Measurements from ENCODE around the gene ATG9B. TPM values are rescaled to one million over a fixed set of nuclear protein-coding genes. Genes with fewer than 3 reads are reported as not detected.
A peak's percentile ranks its signal among the peaks of the same experiment; 100 is the strongest.

The ATG9B gene
- total and polyA plus RNA-seq, 9 of the 15 experiments (the other 6 are each of a cell fraction or from before 2014, with no cell fraction given): 0.29 to 8.0 (median 2.1) TPM

DNA sequence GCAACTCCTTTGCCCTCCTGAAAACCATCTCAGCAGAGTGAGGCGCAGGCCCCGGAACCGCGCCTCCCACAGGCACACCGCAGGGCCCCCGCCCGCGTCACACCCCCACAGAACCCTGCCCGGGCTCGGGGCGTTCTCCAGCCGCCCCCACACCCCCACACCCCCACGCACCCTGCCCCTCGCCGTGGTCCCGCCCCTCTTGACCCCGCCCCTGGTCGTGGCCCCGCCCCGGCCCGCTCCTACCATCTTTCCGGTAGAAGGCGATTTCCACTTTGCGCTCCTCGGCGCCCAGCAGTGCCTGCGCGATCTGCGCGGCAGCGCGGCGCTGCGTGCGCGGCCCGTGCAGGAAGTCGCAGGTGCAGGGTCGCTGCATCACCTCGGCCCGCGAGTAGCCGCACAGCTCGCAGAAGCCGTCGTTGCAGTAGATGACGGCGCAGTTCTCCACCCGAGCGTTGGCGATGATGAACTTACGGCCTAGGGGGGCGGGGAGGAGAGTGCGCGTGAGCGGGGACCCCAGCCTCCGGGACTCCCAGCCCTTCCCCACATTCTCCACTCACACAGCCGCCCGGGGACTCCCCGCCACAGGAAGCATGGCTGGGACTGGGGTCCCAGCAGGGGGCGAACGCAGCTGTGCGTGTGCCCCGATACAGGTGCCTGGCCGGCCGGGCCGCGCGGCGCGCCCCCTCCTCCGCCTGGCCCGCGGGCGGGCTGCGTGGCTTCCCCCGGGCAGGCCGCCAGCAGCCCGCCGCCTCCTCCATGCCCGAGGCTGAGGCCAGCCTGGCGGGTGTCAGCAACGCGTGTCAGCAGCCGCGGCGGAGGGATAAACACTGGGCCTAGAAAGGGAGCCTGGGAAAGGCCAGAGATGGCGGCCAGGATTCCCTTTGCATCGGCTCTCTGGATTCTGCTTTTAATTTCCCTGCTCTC, 49.6 kb downstream of the ATG9B start (continued):
- TF ChIP-seq TAF7 (tag; IDR thresholded peaks at IDR 0.05) (peak; percentile 53; the same call in 1 of the 2 replicates), PML (IDR thresholded peaks at IDR 0.05; ENCODE audit: low read length) (peak; percentile 41; the same call in 1 of the 2 replicates), RBBP5 (IDR thresholded peaks at IDR 0.05; ENCODE audit: borderline replicate concordance, insufficient read depth, low read length, poor library complexity, severe bottlenecking) (peak; percentile 91), NFIC (IDR thresholded peaks at IDR 0.05) (peak; percentile 59), ZFPM2 (CRISPR knock-in tag; IDR thresholded peaks at IDR 0.05) (0 out of 2 replicates have a peak, but pooled peaks have one; percentile 35), ZBTB1 (CRISPR knock-in tag; IDR thresholded peaks at IDR 0.05; ENCODE audit: borderline replicate concordance, low read depth) (peak; percentile 71), BHLHE40 (IDR thresholded peaks at IDR 0.05; ENCODE audit: low read length) (peak; percentile 94), GATAD2B (IDR thresholded peaks at IDR 0.05; ENCODE audit: borderline replicate concordance) (peak; percentile 90; the same call in 1 of the 2 replicates), ZBTB7A (IDR thresholded peaks at IDR 0.05; ENCODE audit: borderline replicate concordance, control insufficient read depth, low read depth, low read length) (peak; percentile 73; the same call in 1 of the 2 replicates), TEAD1 (CRISPR knock-in tag; IDR thresholded peaks at IDR 0.05) (peak in 1 of 2 experiments; percentile 23; a peak in 1 of 4 replicates), HMGN3 (IDR thresholded peaks at IDR 0.05; ENCODE audit: borderline replicate concordance, extremely low read depth, insufficient read length, low read depth, low read length) (peak; percentile 79), HNRNPK (IDR thresholded peaks at IDR 0.05; ENCODE audit: low read depth, low read length, poor library complexity, severe bottlenecking) (peak; percentile 12), ZNF174 (CRISPR knock-in tag; IDR thresholded peaks at IDR 0.05) (no peak)
- TF ChIP-seq, protein P1, sequence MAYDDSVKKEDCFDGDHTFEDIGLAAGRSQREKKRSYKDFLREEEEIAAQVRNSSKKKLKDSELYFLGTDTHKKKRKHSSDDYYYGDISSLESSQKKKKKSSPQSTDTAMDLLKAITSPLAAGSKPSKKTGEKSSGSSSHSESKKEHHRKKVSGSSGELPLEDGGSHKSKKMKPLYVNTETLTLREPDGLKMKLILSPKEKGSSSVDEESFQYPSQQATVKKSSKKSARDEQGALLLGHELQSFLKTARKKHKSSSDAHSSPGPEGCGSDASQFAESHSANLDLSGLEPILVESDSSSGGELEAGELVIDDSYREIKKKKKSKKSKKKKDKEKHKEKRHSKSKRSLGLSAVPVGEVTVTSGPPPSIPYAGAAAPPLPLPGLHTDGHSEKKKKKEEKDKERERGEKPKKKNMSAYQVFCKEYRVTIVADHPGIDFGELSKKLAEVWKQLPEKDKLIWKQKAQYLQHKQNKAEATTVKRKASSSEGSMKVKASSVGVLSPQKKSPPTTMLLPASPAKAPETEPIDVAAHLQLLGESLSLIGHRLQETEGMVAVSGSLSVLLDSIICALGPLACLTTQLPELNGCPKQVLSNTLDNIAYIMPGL (CRISPR knock-in tag; IDR thresholded peaks at IDR 0.05): peak; percentile 60; the same call in 1 of the 2 replicates
- TF ChIP-seq, protein P2, sequence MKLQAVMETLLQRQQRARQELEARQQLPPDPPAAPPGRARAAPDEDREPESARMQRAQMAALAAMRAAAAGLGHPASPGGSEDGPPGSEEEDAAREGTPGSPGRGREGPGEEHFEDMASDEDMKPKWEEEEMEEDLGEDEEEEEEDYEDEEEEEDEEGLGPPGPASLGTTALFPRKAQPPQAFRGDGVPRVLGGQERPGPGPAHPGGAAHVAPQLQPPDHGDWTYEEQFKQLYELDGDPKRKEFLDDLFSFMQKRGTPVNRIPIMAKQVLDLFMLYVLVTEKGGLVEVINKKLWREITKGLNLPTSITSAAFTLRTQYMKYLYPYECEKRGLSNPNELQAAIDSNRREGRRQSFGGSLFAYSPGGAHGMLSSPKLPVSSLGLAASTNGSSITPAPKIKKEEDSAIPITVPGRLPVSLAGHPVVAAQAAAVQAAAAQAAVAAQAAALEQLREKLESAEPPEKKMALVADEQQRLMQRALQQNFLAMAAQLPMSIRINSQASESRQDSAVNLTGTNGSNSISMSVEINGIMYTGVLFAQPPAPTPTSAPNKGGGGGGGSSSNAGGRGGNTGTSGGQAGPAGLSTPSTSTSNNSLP (IDR thresholded peaks at IDR 0.05; ENCODE audit: borderline replicate concordance, low read depth, low read length): no peak
- TF ChIP-seq, protein P3, sequence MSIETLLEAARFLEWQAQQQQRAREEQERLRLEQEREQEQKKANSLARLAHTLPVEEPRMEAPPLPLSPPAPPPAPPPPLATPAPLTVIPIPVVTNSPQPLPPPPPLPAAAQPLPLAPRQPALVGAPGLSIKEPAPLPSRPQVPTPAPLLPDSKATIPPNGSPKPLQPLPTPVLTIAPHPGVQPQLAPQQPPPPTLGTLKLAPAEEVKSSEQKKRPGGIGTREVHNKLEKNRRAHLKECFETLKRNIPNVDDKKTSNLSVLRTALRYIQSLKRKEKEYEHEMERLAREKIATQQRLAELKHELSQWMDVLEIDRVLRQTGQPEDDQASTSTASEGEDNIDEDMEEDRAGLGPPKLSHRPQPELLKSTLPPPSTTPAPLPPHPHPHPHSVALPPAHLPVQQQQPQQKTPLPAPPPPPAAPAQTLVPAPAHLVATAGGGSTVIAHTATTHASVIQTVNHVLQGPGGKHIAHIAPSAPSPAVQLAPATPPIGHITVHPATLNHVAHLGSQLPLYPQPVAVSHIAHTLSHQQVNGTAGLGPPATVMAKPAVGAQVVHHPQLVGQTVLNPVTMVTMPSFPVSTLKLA (conservative IDR thresholded peaks at IDR 0.05): peak; percentile 73 to 79
- TF ChIP-seq, protein P4, sequence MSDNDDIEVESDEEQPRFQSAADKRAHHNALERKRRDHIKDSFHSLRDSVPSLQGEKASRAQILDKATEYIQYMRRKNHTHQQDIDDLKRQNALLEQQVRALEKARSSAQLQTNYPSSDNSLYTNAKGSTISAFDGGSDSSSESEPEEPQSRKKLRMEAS (CRISPR knock-in tag; IDR thresholded peaks at IDR 0.05): 0 out of 2 replicates have a peak, but pooled peaks have one; percentile 35
- TF ChIP-seq, protein P5, sequence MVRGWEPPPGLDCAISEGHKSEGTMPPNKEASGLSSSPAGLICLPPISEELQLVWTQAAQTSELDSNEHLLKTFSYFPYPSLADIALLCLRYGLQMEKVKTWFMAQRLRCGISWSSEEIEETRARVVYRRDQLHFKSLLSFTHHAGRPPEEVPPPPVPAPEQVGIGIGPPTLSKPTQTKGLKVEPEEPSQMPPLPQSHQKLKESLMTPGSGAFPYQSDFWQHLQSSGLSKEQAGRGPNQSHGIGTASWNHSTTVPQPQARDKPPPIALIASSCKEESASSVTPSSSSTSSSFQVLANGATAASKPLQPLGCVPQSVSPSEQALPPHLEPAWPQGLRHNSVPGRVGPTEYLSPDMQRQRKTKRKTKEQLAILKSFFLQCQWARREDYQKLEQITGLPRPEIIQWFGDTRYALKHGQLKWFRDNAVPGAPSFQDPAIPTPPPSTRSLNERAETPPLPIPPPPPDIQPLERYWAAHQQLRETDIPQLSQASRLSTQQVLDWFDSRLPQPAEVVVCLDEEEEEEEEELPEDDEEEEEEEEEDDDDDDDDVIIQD (CRISPR knock-in tag; IDR thresholded peaks at IDR 0.05): no peak
